K562 (cell line): ENCODE results near the gene CXCL12. TPM values are rescaled to one million over a fixed set of nuclear protein-coding genes. Genes with fewer than 3 reads are reported as not detected.

Experiments
- ATAC-seq: fragments of 200-7000 bp; cut with Tn5 transposase; 3 replicates; pipeline ENCODE4 v1.9.1; 2020; ENCODE audit warnings: moderate library complexity
- BruUV-seq: library from RNA; stranded (reverse); fragments of 400-500 nt; replicated peaks from 2 replicates; lab custom pipeline; 2021; lab: Mats Ljungman, UMichigan
- CTCF ChIA-PET: fragments of 300-600 bp; formaldehyde crosslinking; extraction: SDS; loops from one replicate; lab custom pipeline; 2021; ENCODE audit warnings: low intra/inter-chr PET ratio; lab: Yijun Ruan, JAX
- POLR2A ChIA-PET: fragments of 300-600, 350-650 bp; sonication (Branson Sonifier 250); formaldehyde crosslinking; extraction: SDS; loops from one replicate; lab custom pipeline; 2021; ENCODE audit warnings: antibody characterized with exemption, inconsistent platforms; lab: Yijun Ruan, JAX
- DNase-seq, 4 experiments: peaks; one replicate each; pipeline versions ENCODE4 v3.0.0 to v3.0.0-alpha.2; 2011 to 2018; ENCODE audit warnings: low spot score in 3 of 4, mixed read lengths in 3 of 4; ENCODE audit errors: extremely low read depth in 1 of 4
- FAIRE-seq: peaks from 2 replicates; lab custom pipeline; 2011; peaks lifted over from hg19 to GRCh38; lab: Jason Lieb, UNC
- H2AFZ ChIP-seq: 2 replicates; pipeline ENCODE4 v1.6.0; 2011; ENCODE audit warnings: low read depth, low read length, control low read depth, inconsistent platforms
- H3K27ac ChIP-seq: fragments of 200-600 bp; 3 replicates; pipeline ENCODE4 v1.8.0; 2011; ENCODE audit warnings: low read depth, mild to moderate bottlenecking, control low read depth, inconsistent platforms, low read length, moderate library complexity, mixed read lengths; ENCODE audit errors: extremely low read depth
- H3K27me3 ChIP-seq, 2 experiments: fragments of 300-600 bp in 1 of 2; 2 replicates in 1 of 2; 3 replicates in 1 of 2; pipeline versions ENCODE4 v1.6.0 to v1.8.0; 2011; ENCODE audit warnings: inconsistent platforms in 2 of 2, low read length in 2 of 2, mild to moderate bottlenecking in 1 of 2, mixed read lengths in 1 of 2, moderate library complexity in 1 of 2; ENCODE audit not compliant: control insufficient read depth in 2 of 2, insufficient read depth in 2 of 2
- H3K36me3 ChIP-seq: fragments of 300-600 bp; 3 replicates; pipeline ENCODE4 v1.8.0; 2011; ENCODE audit warnings: mild to moderate bottlenecking, low read length, inconsistent platforms; ENCODE audit not compliant: control insufficient read depth, insufficient read depth
- H3K4me1 ChIP-seq, 2 experiments: fragments of 200-600 bp in 1 of 2; replicated peaks in 1 of 2; 2 replicates in 1 of 2; 3 replicates in 1 of 2; pipeline versions ENCODE4 v1.5.1 to v1.8.0; 2011; ENCODE audit warnings: inconsistent platforms in 2 of 2, low read length in 2 of 2, mild to moderate bottlenecking in 1 of 2, mixed read lengths in 1 of 2, moderate library complexity in 1 of 2; ENCODE audit not compliant: control insufficient read depth in 2 of 2, insufficient read depth in 2 of 2
- H3K4me2 ChIP-seq: 2 replicates; pipeline ENCODE4 v1.6.1; 2011; ENCODE audit warnings: low read length, control low read depth, inconsistent platforms, mixed read lengths; ENCODE audit not compliant: insufficient read depth
- H3K4me3 ChIP-seq: fragments of 200-600 bp; sonication (generic), shearing (Covaris generic); 2 replicates; pipeline ENCODE4 v1.5.1; 2016; ENCODE audit warnings: control low read depth, inconsistent platforms
- H3K79me2 ChIP-seq: fragments of 200-600 bp; 3 replicates; pipeline ENCODE4 v1.8.0; 2011; ENCODE audit warnings: low read length, inconsistent platforms; ENCODE audit not compliant: control insufficient read depth, insufficient read depth
- H3K9ac ChIP-seq, 2 experiments: 2 replicates each; pipeline versions ENCODE4 v1.6.0 to v1.6.1; 2011; ENCODE audit warnings: low read depth in 2 of 2, low read length in 2 of 2, control low read depth in 1 of 2, inconsistent platforms in 1 of 2, mild to moderate bottlenecking in 1 of 2, mixed read lengths in 1 of 2; ENCODE audit not compliant: insufficient read depth in 1 of 2
- H3K9me1 ChIP-seq: one replicate; pipeline ENCODE4 v1.6.0; 2011; ENCODE audit warnings: inconsistent platforms, mild to moderate bottlenecking, low read length, moderate library complexity; ENCODE audit not compliant: control insufficient read depth, insufficient read depth
- H3K9me3 ChIP-seq: replicated peaks from 2 replicates; pipeline ENCODE4 v1.5.1; 2011; ENCODE audit warnings: low read depth, low read length, inconsistent platforms; ENCODE audit not compliant: control insufficient read depth, insufficient read depth
- H4K20me1 ChIP-seq: replicated peaks from 2 replicates; pipeline ENCODE4 v1.6.1; 2011; ENCODE audit warnings: low read length, inconsistent platforms, mixed read lengths; ENCODE audit not compliant: control insufficient read depth, insufficient read depth
- BDP1 ChIP-seq: IDR thresholded peaks from 3 replicates; pipeline ENCODE4 v1.6.1; 2011; ENCODE audit not compliant: insufficient read length, insufficient read depth
- FOXK2 ChIP-seq, 2 experiments: fragments of 450-650 bp; IDR thresholded peaks in 1 of 2; conservative IDR thresholded peaks in 1 of 2; 2 replicates each; pipeline ENCODE4 v1.6.1; 2016; ENCODE audit warnings: low read depth in 2 of 2, mild to moderate bottlenecking in 1 of 2
- GATAD2A ChIP-seq: fragments of 450-650 bp; IDR thresholded peaks from 2 replicates; pipeline ENCODE4 v1.6.1; 2017
- PRPF4 ChIP-seq: fragments of 200-400 bp; formaldehyde crosslinking; IDR thresholded peaks from one replicate; pipeline ENCODE4 v1.6.1; 2017; ENCODE audit warnings: low read length, low read depth, mild to moderate bottlenecking; ENCODE audit not compliant: insufficient read depth, poor library complexity, severe bottlenecking
- RREB1 ChIP-seq: fragments of 250-450 bp; sonication (Bioruptor Pico); IDR thresholded peaks from 2 replicates; pipeline ENCODE4 v1.4.0; 2020
- WGBS: fragments of 100-300 bp; shearing (Covaris generic); methylation state at CpG from one replicate; pipeline ENCODE4 v1.1.6; 2016; ENCODE audit warnings: low coverage, mixed read lengths; ENCODE audit not compliant: insufficient coverage; ENCODE audit errors: missing lambda C conversion rate; 5-methylcytosine and 5-hydroxymethylcytosine counted together
- in situ Hi-C: fragments of 300-500 bp; cut with MboI; formaldehyde crosslinking; loops from 4 replicates; pipeline ENCODE4 v1.15.0; 2018; ENCODE audit warnings: inconsistent platforms, mixed read lengths
- intact Hi-C: fragments of 100-400 bp; cut with micrococcal nuclease; formaldehyde crosslinking; loops from 2 replicates; pipeline ENCODE4 v1.14.2; 2022
- polyA plus RNA-seq, 8 experiments: library from polyadenylated mRNA; depleted of rRNA in 4 of 8; stranded (reverse) in 5 of 8; unstranded in 3 of 8; fragments of >200 nt; fragmentation: Nextera tagmentation in 2 of 8; fragmentation: Illumina TruSeq in 1 of 8; extraction: Ambion mirVana in 2 of 8; extraction: Trizol in 1 of 8; gene quantifications; 2 replicates each; pipeline versions ENCODE4 v1.2.1 to v1.2.3, GENCODE V29; 2011 to 2014; ENCODE audit warnings: inconsistent platforms in 1 of 8, missing spikeins in 1 of 8
- total RNA-seq, 7 experiments: library from RNA; depleted of rRNA in 6 of 7; stranded (reverse); fragments of >200 nt in 6 of 7; fragmentation: Illumina TruSeq in 2 of 7; extraction: Trizol in 2 of 7; gene quantifications; 2 replicates each; pipeline versions ENCODE4 v1.2.1 to v1.2.3, GENCODE V29; 2011 to 2021; ENCODE audit warnings: low replicate concordance in 1 of 7

The CXCL12 gene
- total and polyA plus RNA-seq, 9 of the 15 experiments (the other 6 are each of a cell fraction or from before 2014, with no cell fraction given): 0.18 TPM; not detected in 8

GRCh38 chr10:44383749-44384600 lies 922 bp downstream of the CXCL12 start:
- 9% methylated on average over 44 of the region's 63 CpGs for WGBS
- POLR2A ChIA-PET: interaction anchor here (0.7 kb wide), 1 partner anchor 453 kb away, joined by 4 read pairs; no protein-coding TSS in a partner anchor
- peaks cover 0 to 21% of the 10 kb centered on the region in 2 experiments; a peak in 2 of 5 replicates for H3K4me1 ChIP-seq
- intact Hi-C loops: no loop called here
- no peaks in the 10 kb centered on the region for H3K36me3 ChIP-seq
- no peaks in the 10 kb centered on the region for H3K9me1 ChIP-seq
- H2AFZ ChIP-seq: no peak overlapping the region
- no peak for ATAC-seq
- no peak overlapping the region for H3K9ac ChIP-seq
- H3K27me3 ChIP-seq: peaks cover 22 to 61% of the 10 kb centered on the region in 2 experiments; a peak in 4 of 5 replicates
- no peak for FAIRE-seq
- DNase-seq: no peak
- in situ Hi-C loops: no loop called here
- H3K79me2 ChIP-seq: no peaks in the 10 kb centered on the region
- BruUV-seq: no TSS peak
- peaks cover 7% of the 10 kb centered on the region for H4K20me1 ChIP-seq
- H3K27ac ChIP-seq: no peak overlapping the region
- TF ChIP-seq PRPF4: no peak
- no peak for TF ChIP-seq BDP1
- TF ChIP-seq RREB1: no peak
- TF ChIP-seq FOXK2 (conservative IDR thresholded peaks at IDR 0.05 in 1 of 2, IDR thresholded peaks at IDR 0.05 in 1 of 2; ENCODE audit: low read depth in 2 of 2): no peak
- no peak for TF ChIP-seq GATAD2A
- no peak overlapping the region for H3K4me2 ChIP-seq
- no peak overlapping the region for H3K4me3 ChIP-seq
- no peaks in the 10 kb centered on the region for H3K9me3 ChIP-seq
- CTCF ChIA-PET: no interaction called here
